HG03342 (cell line): Measurements from ENCODE around the gene TMEM106C.

Experiments used
- ATAC-seq: cut with Tn5 transposase; IDR thresholded peaks from one replicate; pipeline ENCODE4 v1.9.1; 2021; ENCODE audit warnings: mild to moderate bottlenecking, moderate library complexity; ENCODE audit not compliant: unreplicated experiment

TMEM106C gene

DNA sequence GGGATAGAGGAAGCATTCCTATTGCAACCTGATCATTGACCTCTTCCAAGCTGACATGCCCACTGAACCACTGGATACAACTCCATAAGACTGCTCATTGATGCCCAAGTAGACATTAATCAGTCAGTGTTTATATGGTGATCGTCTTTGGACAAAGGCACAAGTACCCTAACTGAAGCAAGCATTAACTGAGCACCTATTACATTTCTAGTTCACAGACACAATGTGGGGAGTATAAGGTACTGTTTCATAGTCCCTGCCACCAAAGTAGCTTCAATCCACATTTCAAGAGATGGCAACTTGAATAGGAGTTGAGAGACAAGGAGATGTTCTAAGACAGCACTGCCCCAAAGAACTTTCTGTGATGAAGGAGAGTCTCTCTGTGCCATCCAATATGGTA, 51.7 kb downstream of the TMEM106C start:
- no peak for ATAC-seq

- ATAC-seq = no peak
Observed at GRCh38 chr12:48015954-48016353, 52.6 kb downstream of the TMEM106C start.

GRCh38 chr12:48016373-48017020, 53.1 kb downstream of the TMEM106C start:
- ATAC-seq = no peak

GRCh38 chr12:48017496-48017895, 54.1 kb downstream of the TMEM106C start:
- no peak for ATAC-seq

DNA sequence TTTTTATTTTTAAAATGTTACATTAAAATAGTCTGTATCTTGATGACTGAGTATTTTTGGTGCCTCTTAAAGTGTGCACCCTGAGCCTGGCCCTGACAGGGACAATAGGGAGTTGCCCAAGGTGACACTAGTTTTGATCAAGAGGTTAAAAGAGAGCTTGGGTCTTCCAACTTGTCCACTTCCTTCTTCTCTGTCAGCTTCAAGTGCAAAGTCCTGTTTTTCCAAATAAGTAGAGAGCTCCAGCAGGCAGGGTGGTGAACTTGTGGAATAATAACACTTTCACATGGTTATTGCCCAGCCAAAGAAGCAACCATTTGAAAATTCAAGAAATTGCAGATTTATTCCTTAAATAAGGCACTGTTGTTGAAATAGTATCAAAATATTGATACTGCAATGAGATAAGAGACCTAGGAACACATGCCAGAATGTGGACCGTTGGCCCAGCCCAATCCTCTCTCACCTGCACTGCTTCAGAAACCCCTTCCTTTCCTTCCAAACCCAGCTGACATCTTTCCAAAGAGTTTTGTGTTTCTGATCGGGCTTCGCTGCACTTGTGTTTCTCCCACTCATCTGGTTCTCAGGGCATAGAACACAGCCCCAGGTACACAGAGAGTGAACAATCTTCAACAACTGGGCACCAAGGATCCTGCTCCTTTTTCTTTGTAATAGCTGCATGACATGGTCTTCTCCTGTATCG, 54.7 kb downstream of the TMEM106C start:
- no peak for ATAC-seq
